OCI-LY1 (cell line): ENCODE data around the gene MEI1.

ENCODE experiments used
- H2AFZ ChIP-seq: fragments of 200-600 bp; sonication (generic), shearing (Covaris generic); 2 replicates; pipeline ENCODE4 v1.6.0; 2014; ENCODE audit warnings: antibody characterized with exemption, mild to moderate bottlenecking, low read length
- H3F3A ChIP-seq: fragments of 200-600 bp; sonication (generic), shearing (Covaris generic); 2 replicates; pipeline ENCODE4 v1.6.0; 2014; ENCODE audit warnings: mild to moderate bottlenecking, antibody characterized with exemption, low read length, moderate library complexity; ENCODE audit not compliant: insufficient read depth
- H3K27ac ChIP-seq: fragments of 200-600 bp; sonication (generic); 2 replicates; pipeline ENCODE4 v1.5.1; 2014; ENCODE audit warnings: low read length, mixed run types, mild to moderate bottlenecking, low read depth; ENCODE audit not compliant: poor library complexity, severe bottlenecking
- H3K27me3 ChIP-seq: fragments of 200-600 bp; sonication (generic); 2 replicates; pipeline ENCODE4 v1.6.0; 2014; ENCODE audit warnings: antibody characterized with exemption, mild to moderate bottlenecking, low read length, moderate library complexity; ENCODE audit not compliant: insufficient read depth
- H3K36me3 ChIP-seq: fragments of 200-600 bp; sonication (generic); 2 replicates; pipeline ENCODE4 v1.6.1; 2014; ENCODE audit warnings: mild to moderate bottlenecking, antibody characterized with exemption, low read length, moderate library complexity, mixed read lengths; ENCODE audit not compliant: insufficient read depth
- H3K4me1 ChIP-seq: fragments of 200-600 bp; sonication (generic); 2 replicates; pipeline ENCODE4 v1.5.1; 2014; ENCODE audit warnings: mild to moderate bottlenecking, low read length, moderate library complexity; ENCODE audit not compliant: insufficient read depth, severe bottlenecking
- H3K4me2 ChIP-seq: fragments of 200-600 bp; sonication (generic), shearing (Covaris generic); 2 replicates; pipeline ENCODE4 v1.6.1; 2014; ENCODE audit warnings: low read length
- H3K4me3 ChIP-seq: fragments of 200-600 bp; sonication (generic); 2 replicates; pipeline ENCODE4 v1.5.1; 2014; ENCODE audit warnings: low read length, low read depth, mild to moderate bottlenecking, mixed read lengths; ENCODE audit not compliant: poor library complexity, severe bottlenecking
- H3K79me2 ChIP-seq: fragments of 200-600 bp; shearing (Covaris generic); 2 replicates; pipeline ENCODE4 v1.6.1; 2016; ENCODE audit warnings: mixed run types, low read length, mixed read lengths; ENCODE audit not compliant: insufficient read depth
- H3K9ac ChIP-seq: fragments of 200-600 bp; sonication (generic), shearing (Covaris generic); 2 replicates; pipeline ENCODE4 v1.6.1; 2014; ENCODE audit warnings: mild to moderate bottlenecking, low read length, mixed read lengths
- H3K9me2 ChIP-seq: fragments of 200-600 bp; sonication (generic), shearing (Covaris generic); 2 replicates; pipeline ENCODE4 v1.6.1; 2014; ENCODE audit warnings: low read depth, mild to moderate bottlenecking, low read length, mixed read lengths
- H3K9me3 ChIP-seq: fragments of 200-600 bp; shearing (Covaris generic); 2 replicates; pipeline ENCODE4 v1.6.1; 2014; ENCODE audit warnings: low read length, mixed read lengths
- H4K20me1 ChIP-seq: fragments of 200-600 bp; sonication (generic), shearing (Covaris generic); 2 replicates; pipeline ENCODE4 v1.6.0; 2016; ENCODE audit warnings: mild to moderate bottlenecking, low read length; ENCODE audit not compliant: insufficient read depth
- EZH2 ChIP-seq: fragments of 200-600 bp; sonication (generic), shearing (Covaris generic); IDR thresholded peaks from 2 replicates; pipeline ENCODE4 v1.8.0; 2017; ENCODE audit warnings: borderline replicate concordance, mixed run types, mild to moderate bottlenecking, antibody characterized with exemption, low read length, moderate library complexity, mixed read lengths
- TF ChIP-seq, protein P1 (sequence below): fragments of 200-600 bp; sonication (generic), shearing (Covaris generic); IDR thresholded peaks from 2 replicates; pipeline ENCODE4 v1.5.1; 2017; ENCODE audit warnings: mild to moderate bottlenecking, antibody characterized with exemption, low read length, moderate library complexity, mixed read lengths

MEI1 gene

DNA sequence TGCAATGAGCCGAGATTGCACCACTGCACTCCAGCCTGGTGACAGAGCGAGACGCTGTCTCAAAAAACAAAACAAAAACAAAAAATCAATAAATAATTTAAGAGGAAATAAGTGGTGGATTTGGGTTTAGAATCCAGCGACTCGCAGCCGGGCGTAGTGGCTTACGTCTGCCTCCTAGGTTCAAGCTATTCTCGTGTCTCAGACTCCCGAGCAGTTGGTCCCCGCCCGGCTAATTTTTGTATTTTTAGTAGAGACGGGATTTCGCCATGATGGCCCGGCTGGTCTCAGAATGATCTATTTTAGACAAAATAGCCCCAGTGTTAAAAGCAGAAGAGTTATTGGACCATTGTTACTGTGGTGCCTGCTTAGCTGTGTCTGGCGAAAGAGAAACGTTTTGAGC lies 40.4 kb upstream of the MEI1 start:
- Histone ChIP-seq H3K4me2 (no peak overlapping the region), H3K9me3 (no peaks in the 10 kb centered on the region), H3K27me3 (no peaks in the 10 kb centered on the region), H3K4me1 (no peaks in the 10 kb centered on the region), H3K36me3 (peaks cover 97% of the 10 kb centered on the region), H2AFZ (no peak overlapping the region), H3K4me3 (no peak overlapping the region), H3K79me2 (no peaks in the 10 kb centered on the region), H3K27ac (no peak overlapping the region), H4K20me1 (no peaks in the 10 kb centered on the region), H3K9me2 (no peaks in the 10 kb centered on the region), H3F3A (no peaks in the 10 kb centered on the region), H3K9ac (no peak overlapping the region)
- TF ChIP-seq EZH2: no peak
- TF ChIP-seq, protein P1, sequence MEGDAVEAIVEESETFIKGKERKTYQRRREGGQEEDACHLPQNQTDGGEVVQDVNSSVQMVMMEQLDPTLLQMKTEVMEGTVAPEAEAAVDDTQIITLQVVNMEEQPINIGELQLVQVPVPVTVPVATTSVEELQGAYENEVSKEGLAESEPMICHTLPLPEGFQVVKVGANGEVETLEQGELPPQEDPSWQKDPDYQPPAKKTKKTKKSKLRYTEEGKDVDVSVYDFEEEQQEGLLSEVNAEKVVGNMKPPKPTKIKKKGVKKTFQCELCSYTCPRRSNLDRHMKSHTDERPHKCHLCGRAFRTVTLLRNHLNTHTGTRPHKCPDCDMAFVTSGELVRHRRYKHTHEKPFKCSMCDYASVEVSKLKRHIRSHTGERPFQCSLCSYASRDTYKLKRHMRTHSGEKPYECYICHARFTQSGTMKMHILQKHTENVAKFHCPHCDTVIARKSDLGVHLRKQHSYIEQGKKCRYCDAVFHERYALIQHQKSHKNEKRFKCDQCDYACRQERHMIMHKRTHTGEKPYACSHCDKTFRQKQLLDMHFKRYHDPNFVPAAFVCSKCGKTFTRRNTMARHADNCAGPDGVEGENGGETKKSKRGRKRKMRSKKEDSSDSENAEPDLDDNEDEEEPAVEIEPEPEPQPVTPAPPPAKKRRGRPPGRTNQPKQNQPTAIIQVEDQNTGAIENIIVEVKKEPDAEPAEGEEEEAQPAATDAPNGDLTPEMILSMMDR: no peak

DNA sequence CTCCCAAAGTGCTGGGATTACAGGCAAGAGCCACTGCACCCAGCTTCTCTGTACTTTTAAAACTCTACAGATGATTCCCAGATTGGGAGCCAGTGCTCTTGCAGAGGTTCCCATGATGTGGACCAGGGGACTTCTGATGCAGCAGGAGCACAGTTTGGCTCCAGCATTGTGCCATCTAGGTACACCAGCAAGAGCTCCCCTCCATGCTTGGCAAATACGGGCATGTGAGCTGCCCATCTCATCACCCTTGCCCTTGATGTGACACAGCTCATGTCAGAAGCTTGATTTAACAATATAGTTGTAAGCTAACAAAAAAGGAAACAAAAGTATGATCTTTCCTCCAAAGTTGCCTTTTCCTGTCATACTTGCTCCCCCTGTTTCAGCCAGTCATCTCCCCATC lies 39.4 kb upstream of the MEI1 start:
- H3K4me2 ChIP-seq: no peak overlapping the region
- no peaks in the 10 kb centered on the region for H3K79me2 ChIP-seq
- no peak overlapping the region for H2AFZ ChIP-seq
- H3K27ac ChIP-seq: no peak overlapping the region
- no peaks in the 10 kb centered on the region for H4K20me1 ChIP-seq
- TF ChIP-seq, protein P1: no peak
- TF ChIP-seq EZH2: no peak
- peaks cover 97% of the 10 kb centered on the region for H3K36me3 ChIP-seq
- no peaks in the 10 kb centered on the region for H3K9me3 ChIP-seq
- H3K4me3 ChIP-seq: no peak overlapping the region
- no peaks in the 10 kb centered on the region for H3K27me3 ChIP-seq
- H3K9ac ChIP-seq: no peak overlapping the region
- H3K9me2 ChIP-seq: no peaks in the 10 kb centered on the region
- no peaks in the 10 kb centered on the region for H3K4me1 ChIP-seq
- H3F3A ChIP-seq: no peaks in the 10 kb centered on the region

DNA sequence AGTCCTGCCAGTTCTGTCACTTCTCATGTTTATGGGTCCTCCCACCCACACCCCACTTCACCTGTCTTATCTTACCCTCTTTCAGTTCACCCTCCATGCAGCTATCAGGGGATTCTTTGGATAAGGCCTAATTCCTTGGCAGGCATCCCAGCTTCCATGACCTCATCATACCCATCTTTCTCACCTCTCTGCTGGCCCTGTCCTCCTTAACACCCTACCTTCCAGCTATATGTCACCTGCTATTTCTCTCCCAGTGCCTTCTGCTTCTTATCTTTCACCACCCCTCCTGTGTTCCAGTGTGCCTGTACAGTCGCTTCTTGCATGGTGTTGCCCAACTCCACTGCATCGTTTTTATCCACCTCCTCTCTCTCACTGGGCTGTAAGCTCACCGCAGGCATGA lies 38.9 kb upstream of the MEI1 start:
- Histone ChIP-seq H3K79me2 (no peaks in the 10 kb centered on the region), H3K4me2 (no peak overlapping the region), H3K9me3 (no peaks in the 10 kb centered on the region), H3K9ac (no peak overlapping the region), H3K4me1 (no peaks in the 10 kb centered on the region), H3K27me3 (no peaks in the 10 kb centered on the region), H3K4me3 (no peak overlapping the region), H2AFZ (no peak overlapping the region), H4K20me1 (no peaks in the 10 kb centered on the region), H3K36me3 (peaks cover 98% of the 10 kb centered on the region), H3K27ac (no peak overlapping the region), H3F3A (no peaks in the 10 kb centered on the region), H3K9me2 (no peaks in the 10 kb centered on the region)
- no peak for TF ChIP-seq EZH2
- TF ChIP-seq, protein P1: no peak
